Lower leg skin (tissue), 4 donors: Measurements from ENCODE around the gene SLC2A6. TPM values are rescaled to one million over a fixed set of nuclear protein-coding genes. Genes with fewer than 3 reads are reported as not detected.

ENCODE experiments used
- DNase-seq, 2 donors: peaks; one replicate each; pipeline ENCODE4 v3.0.0-alpha.2; 2019; ENCODE audit warnings: low spot score in 2 of 2
- H3K4me3 ChIP-seq: fragments of 200-600 bp; sonication (generic); 2 replicates; pipeline ENCODE4 v1.5.1; 2017; ENCODE audit warnings: mild to moderate bottlenecking, low read depth; ENCODE audit not compliant: poor library complexity, severe bottlenecking
- CTCF ChIP-seq, 3 donors: fragments of 450-650 bp; IDR thresholded peaks; one replicate each; pipeline ENCODE4 v1.5.1; 2016; ENCODE audit warnings: antibody characterized with exemption in 3 of 3, mild to moderate bottlenecking in 3 of 3, moderate library complexity in 2 of 3
- POLR2A ChIP-seq, 2 donors: fragments of 450-650 bp; IDR thresholded peaks; one replicate each; pipeline ENCODE4 v1.6.1; 2016 to 2017; ENCODE audit warnings: antibody characterized with exemption in 2 of 2, mild to moderate bottlenecking in 1 of 2, moderate library complexity in 1 of 2
- WGBS, 2 donors: methylation state at CpG; one replicate each; pipeline ENCODE4 v1.1.5; 2018; 5-methylcytosine and 5-hydroxymethylcytosine counted together
- intact Hi-C: fragments of 100-400 bp; cut with DNase I; formaldehyde crosslinking; loops from one replicate; pipeline ENCODE4 v1.15.0; 2023; ENCODE audit warnings: low total_unique reads
- total RNA-seq, 4 donors: library from RNA; depleted of rRNA; stranded (reverse); fragments of >200 nt; gene quantifications; one replicate each; pipeline ENCODE4 v1.1.0, GENCODE V29; 2016

The SLC2A6 gene
- total RNA-seq, 4 donors from 2014 or later = 0.54 to 1.0 TPM; not detected in 2

GRCh38 chr9:133502112-133502511 is 23.2 kb upstream of the SLC2A6 start:
- no peak overlapping the region for H3K4me3 ChIP-seq
- intact Hi-C loops = no loop called here
- 90 to 96% methylated on average over 1 of the region's 1 CpG for WGBS, 2 donors
- TF ChIP-seq POLR2A (IDR thresholded peaks at IDR 0.05) (no peak), CTCF (IDR thresholded peaks at IDR 0.05) (no peak)
- no peak for DNase-seq

- no peak for TF ChIP-seq CTCF (IDR thresholded peaks at IDR 0.05)
- no peak for TF ChIP-seq POLR2A (IDR thresholded peaks at IDR 0.05)
- WGBS, 2 donors = 79 to 83% methylated on average over 11 to 12 of the region's 12 CpGs
- no peak for DNase-seq
- no peak overlapping the region for H3K4me3 ChIP-seq
- intact Hi-C loops = no loop called here
Observed at GRCh38 chr9:133499892-133500270, 21.0 kb upstream of the SLC2A6 start.

- no peak overlapping the region for H3K4me3 ChIP-seq
- intact Hi-C loops = no loop called here
- TF ChIP-seq CTCF (IDR thresholded peaks at IDR 0.05) (no peak), POLR2A (IDR thresholded peaks at IDR 0.05) (no peak)
- no peak for DNase-seq
- 59 to 65% methylated on average over 18 to 19 of the region's 19 CpGs for WGBS, 2 donors
Observed at GRCh38 chr9:133499132-133499891, 20.4 kb upstream of the SLC2A6 start.

- intact Hi-C loops = no loop called here
- no peak overlapping the region for H3K4me3 ChIP-seq
- 61 to 71% methylated on average over 32 to 34 of the region's 35 CpGs for WGBS, 2 donors
- no peak for DNase-seq
- TF ChIP-seq POLR2A (IDR thresholded peaks at IDR 0.05) = no peak
- no peak for TF ChIP-seq CTCF (IDR thresholded peaks at IDR 0.05)
Observed at GRCh38 chr9:133496861-133497842, 18.3 kb upstream of the SLC2A6 start.

- 84 to 88% methylated on average over 24 of the region's 24 CpGs for WGBS, 2 donors
Observed at GRCh38 chr9:133495327-133496293, 16.7 kb upstream of the SLC2A6 start.

More at GRCh38 chr9:133495327-133496293, 16.7 kb upstream of the SLC2A6 start:
- intact Hi-C loops = no loop called here
- peak in 1 of 3 donors; percentile 8 for TF ChIP-seq CTCF (IDR thresholded peaks at IDR 0.05)
- no peak for TF ChIP-seq POLR2A (IDR thresholded peaks at IDR 0.05)
- DNase-seq = no peak
- H3K4me3 ChIP-seq = no peak overlapping the region
